HEK293T (cell line): Measurements from ENCODE around the gene LRRC4C.

Experiments
- ARNT ChIP-seq: fragments of 450-650 bp; IDR thresholded peaks from 2 replicates; pipeline ENCODE4 v1.6.1; 2017; ENCODE audit warnings: mild to moderate bottlenecking
- CTBP1 ChIP-seq: fragments of 450-650 bp; IDR thresholded peaks from 2 replicates; pipeline ENCODE4 v1.6.1; 2016; ENCODE audit warnings: borderline replicate concordance
- NFRKB ChIP-seq: fragments of 450-650 bp; IDR thresholded peaks from 2 replicates; pipeline ENCODE4 v1.6.1; 2016; ENCODE audit warnings: mild to moderate bottlenecking, moderate library complexity

DNA sequence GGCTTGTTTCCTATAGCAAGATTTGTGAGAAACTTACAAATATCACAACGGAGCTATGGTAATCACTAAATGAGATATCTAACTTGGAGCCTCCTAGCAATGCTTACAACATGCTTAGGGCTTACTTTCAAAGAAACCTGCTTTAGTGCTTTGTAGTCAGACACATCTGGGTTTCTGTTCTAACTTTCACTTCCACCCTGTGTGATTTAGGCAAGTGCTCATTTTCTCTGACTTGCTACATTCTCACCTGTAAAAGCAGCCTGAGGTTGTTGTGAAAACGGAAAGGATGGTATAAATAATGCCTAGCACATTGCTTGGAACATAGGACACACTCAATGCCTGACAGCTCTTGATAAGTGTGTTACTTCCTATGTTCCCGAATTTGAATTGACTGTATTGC, 45.6 kb downstream of the LRRC4C start:
- TF ChIP-seq ARNT (no peak), NFRKB (no peak), CTBP1 (no peak)
